ENCODE measurements around the gene EFNB3.

GRCh38 chr17:7755095-7755890, 50.3 kb downstream of the EFNB3 start:
- no peak for TF ChIP-seq EZH2 (IDR thresholded peaks at IDR 0.05; ENCODE audit: borderline replicate concordance, low read length)
- TF ChIP-seq CTCF (conservative IDR thresholded peaks at IDR 0.05 in 1 of 2, IDR thresholded peaks at IDR 0.05 in 1 of 2; ENCODE audit: extremely low read depth in 1 of 2, insufficient read depth in 1 of 2, low read depth in 1 of 2, low read length in 2 of 2) = no peak
